ENCODE measurements around the gene CLCNKB.

GRCh38 chr1:16009030-16009460 lies 34.5 kb upstream of the CLCNKB start:
- no peak for TF ChIP-seq PATZ1 (CRISPR knock-in tag; IDR thresholded peaks at IDR 0.05; ENCODE audit: borderline replicate concordance)
- TF ChIP-seq CREB5 (CRISPR knock-in tag; IDR thresholded peaks at IDR 0.05; ENCODE audit: low read depth), result no peak
- no peak for TF ChIP-seq ZFP3 (CRISPR knock-in tag; IDR thresholded peaks at IDR 0.05)
- no peak for TF ChIP-seq ZC3H10 (CRISPR knock-in tag; IDR thresholded peaks at IDR 0.05)
- TF ChIP-seq ZNF565 (CRISPR knock-in tag; conservative IDR thresholded peaks at IDR 0.05; ENCODE audit: low read depth), result no peak
- TF ChIP-seq TOX (CRISPR knock-in tag; IDR thresholded peaks at IDR 0.05; ENCODE audit: borderline replicate concordance), result no peak
- TF ChIP-seq GLIS3 (CRISPR knock-in tag; IDR thresholded peaks at IDR 0.05), result no peak
- TF ChIP-seq ARNTL (CRISPR knock-in tag; IDR thresholded peaks at IDR 0.05; ENCODE audit: borderline replicate concordance, low read depth), result no peak
- TF ChIP-seq ESRRG (CRISPR knock-in tag; IDR thresholded peaks at IDR 0.05), result no peak
- TF ChIP-seq BACH2 (CRISPR knock-in tag; IDR thresholded peaks at IDR 0.05; ENCODE audit: borderline replicate concordance), result no peak
